ENCODE data around the gene ZDHHC1. TPM values are rescaled to one million over a fixed set of nuclear protein-coding genes. Genes with fewer than 3 reads are reported as not detected.
A peak's percentile ranks its signal among the peaks of the same experiment; 100 is the strongest.

The ZDHHC1 gene
- total and polyA plus RNA-seq, 2 of the 13 experiments (the other 11 are each of a cell fraction or from before 2014, with no cell fraction given) = 0.51 to 1.1 TPM

DNA sequence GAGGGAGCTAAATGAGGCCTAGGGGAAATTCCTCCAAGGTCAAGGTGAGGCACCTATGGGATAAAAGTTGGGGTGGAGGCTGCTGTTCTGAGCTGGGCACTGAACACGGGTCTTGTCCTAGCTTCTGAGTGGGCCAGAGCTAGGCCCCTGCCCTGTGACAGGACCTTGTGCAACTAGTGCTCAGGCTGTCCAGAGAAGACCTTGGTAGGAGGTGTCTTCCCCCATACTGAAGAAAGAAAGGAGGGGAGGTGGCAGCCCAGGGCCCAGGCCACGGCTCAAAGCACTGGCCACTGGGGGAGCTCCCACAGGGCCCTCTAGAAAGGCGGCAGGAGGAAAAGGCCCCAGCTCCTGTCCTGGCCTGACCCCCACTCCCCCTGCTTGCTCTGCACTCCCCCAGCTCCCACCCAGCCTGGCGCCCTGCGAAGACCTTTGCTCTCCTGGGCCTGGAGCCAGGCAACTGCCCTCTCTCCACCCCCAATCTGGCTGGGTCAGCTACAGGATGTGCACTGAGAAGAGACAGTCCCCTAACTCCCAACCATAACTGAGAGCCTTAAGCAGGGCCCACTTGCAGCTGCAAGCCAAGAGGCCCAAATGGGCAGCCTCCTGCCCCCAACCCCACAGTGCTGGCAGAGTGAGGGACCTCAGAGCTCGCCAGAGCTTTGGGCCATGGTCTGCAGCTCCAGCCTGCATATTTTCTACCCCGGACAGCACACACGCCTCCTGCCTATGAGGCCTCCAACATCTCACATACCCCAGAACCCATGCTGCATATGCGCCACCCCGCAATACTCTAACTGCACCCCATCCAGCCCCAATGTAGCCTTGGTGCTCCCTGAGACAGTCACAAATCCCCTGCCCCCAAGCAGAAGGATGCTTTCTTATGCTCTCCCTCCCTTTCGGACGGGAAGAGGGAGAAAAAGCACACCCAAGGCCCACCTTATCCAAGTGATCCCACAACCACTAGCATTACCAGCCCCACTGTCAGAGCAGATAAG is 29.9 kb upstream of the ZDHHC1 start (continued):
- TF ChIP-seq, protein P1, sequence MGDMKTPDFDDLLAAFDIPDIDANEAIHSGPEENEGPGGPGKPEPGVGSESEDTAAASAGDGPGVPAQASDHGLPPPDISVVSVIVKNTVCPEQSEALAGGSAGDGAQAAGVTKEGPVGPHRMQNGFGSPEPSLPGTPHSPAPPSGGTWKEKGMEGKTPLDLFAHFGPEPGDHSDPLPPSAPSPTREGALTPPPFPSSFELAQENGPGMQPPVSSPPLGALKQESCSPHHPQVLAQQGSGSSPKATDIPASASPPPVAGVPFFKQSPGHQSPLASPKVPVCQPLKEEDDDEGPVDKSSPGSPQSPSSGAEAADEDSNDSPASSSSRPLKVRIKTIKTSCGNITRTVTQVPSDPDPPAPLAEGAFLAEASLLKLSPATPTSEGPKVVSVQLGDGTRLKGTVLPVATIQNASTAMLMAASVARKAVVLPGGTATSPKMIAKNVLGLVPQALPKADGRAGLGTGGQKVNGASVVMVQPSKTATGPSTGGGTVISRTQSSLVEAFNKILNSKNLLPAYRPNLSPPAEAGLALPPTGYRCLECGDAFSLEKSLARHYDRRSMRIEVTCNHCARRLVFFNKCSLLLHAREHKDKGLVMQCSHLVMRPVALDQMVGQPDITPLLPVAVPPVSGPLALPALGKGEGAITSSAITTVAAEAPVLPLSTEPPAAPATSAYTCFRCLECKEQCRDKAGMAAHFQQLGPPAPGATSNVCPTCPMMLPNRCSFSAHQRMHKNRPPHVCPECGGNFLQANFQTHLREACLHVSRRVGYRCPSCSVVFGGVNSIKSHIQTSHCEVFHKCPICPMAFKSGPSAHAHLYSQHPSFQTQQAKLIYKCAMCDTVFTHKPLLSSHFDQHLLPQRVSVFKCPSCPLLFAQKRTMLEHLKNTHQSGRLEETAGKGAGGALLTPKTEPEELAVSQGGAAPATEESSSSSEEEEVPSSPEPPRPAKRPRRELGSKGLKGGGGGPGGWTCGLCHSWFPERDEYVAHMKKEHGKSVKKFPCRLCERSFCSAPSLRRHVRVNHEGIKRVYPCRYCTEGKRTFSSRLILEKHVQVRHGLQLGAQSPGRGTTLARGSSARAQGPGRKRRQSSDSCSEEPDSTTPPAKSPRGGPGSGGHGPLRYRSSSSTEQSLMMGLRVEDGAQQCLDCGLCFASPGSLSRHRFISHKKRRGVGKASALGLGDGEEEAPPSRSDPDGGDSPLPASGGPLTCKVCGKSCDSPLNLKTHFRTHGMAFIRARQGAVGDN (CRISPR knock-in tag; IDR thresholded peaks at IDR 0.05) = peak; percentile 94
- TF ChIP-seq, protein P2, sequence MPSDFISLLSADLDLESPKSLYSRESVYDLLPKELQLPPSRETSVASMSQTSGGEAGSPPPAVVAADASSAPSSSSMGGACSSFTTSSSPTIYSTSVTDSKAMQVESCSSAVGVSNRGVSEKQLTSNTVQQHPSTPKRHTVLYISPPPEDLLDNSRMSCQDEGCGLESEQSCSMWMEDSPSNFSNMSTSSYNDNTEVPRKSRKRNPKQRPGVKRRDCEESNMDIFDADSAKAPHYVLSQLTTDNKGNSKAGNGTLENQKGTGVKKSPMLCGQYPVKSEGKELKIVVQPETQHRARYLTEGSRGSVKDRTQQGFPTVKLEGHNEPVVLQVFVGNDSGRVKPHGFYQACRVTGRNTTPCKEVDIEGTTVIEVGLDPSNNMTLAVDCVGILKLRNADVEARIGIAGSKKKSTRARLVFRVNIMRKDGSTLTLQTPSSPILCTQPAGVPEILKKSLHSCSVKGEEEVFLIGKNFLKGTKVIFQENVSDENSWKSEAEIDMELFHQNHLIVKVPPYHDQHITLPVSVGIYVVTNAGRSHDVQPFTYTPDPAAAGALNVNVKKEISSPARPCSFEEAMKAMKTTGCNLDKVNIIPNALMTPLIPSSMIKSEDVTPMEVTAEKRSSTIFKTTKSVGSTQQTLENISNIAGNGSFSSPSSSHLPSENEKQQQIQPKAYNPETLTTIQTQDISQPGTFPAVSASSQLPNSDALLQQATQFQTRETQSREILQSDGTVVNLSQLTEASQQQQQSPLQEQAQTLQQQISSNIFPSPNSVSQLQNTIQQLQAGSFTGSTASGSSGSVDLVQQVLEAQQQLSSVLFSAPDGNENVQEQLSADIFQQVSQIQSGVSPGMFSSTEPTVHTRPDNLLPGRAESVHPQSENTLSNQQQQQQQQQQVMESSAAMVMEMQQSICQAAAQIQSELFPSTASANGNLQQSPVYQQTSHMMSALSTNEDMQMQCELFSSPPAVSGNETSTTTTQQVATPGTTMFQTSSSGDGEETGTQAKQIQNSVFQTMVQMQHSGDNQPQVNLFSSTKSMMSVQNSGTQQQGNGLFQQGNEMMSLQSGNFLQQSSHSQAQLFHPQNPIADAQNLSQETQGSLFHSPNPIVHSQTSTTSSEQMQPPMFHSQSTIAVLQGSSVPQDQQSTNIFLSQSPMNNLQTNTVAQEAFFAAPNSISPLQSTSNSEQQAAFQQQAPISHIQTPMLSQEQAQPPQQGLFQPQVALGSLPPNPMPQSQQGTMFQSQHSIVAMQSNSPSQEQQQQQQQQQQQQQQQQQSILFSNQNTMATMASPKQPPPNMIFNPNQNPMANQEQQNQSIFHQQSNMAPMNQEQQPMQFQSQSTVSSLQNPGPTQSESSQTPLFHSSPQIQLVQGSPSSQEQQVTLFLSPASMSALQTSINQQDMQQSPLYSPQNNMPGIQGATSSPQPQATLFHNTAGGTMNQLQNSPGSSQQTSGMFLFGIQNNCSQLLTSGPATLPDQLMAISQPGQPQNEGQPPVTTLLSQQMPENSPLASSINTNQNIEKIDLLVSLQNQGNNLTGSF (CRISPR knock-in tag; IDR thresholded peaks at IDR 0.05) = no peak
- peak; percentile 81; the same call in 1 of the 2 replicates for TF ChIP-seq RBAK (CRISPR knock-in tag; IDR thresholded peaks at IDR 0.05)
- TF ChIP-seq, protein P3, sequence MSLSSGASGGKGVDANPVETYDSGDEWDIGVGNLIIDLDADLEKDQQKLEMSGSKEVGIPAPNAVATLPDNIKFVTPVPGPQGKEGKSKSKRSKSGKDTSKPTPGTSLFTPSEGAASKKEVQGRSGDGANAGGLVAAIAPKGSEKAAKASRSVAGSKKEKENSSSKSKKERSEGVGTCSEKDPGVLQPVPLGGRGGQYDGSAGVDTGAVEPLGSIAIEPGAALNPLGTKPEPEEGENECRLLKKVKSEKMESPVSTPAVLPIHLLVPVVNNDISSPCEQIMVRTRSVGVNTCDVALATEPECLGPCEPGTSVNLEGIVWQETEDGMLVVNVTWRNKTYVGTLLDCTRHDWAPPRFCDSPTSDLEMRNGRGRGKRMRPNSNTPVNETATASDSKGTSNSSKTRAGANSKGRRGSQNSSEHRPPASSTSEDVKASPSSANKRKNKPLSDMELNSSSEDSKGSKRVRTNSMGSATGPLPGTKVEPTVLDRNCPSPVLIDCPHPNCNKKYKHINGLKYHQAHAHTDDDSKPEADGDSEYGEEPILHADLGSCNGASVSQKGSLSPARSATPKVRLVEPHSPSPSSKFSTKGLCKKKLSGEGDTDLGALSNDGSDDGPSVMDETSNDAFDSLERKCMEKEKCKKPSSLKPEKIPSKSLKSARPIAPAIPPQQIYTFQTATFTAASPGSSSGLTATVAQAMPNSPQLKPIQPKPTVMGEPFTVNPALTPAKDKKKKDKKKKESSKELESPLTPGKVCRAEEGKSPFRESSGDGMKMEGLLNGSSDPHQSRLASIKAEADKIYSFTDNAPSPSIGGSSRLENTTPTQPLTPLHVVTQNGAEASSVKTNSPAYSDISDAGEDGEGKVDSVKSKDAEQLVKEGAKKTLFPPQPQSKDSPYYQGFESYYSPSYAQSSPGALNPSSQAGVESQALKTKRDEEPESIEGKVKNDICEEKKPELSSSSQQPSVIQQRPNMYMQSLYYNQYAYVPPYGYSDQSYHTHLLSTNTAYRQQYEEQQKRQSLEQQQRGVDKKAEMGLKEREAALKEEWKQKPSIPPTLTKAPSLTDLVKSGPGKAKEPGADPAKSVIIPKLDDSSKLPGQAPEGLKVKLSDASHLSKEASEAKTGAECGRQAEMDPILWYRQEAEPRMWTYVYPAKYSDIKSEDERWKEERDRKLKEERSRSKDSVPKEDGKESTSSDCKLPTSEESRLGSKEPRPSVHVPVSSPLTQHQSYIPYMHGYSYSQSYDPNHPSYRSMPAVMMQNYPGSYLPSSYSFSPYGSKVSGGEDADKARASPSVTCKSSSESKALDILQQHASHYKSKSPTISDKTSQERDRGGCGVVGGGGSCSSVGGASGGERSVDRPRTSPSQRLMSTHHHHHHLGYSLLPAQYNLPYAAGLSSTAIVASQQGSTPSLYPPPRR (CRISPR knock-in tag; IDR thresholded peaks at IDR 0.05; ENCODE audit: borderline replicate concordance) = peak; percentile 65; the same call in 1 of the 2 replicates
- TF ChIP-seq TGIF2 (CRISPR knock-in tag; IDR thresholded peaks at IDR 0.05) = 0 out of 2 replicates have a peak, but pooled peaks have one; percentile 64
- no peak for TF ChIP-seq HNRNPH1 (optimal IDR thresholded peaks at IDR 0.05; ENCODE audit: low read depth, low read length)
- TF ChIP-seq ZMYM2 (CRISPR knock-in tag; IDR thresholded peaks at IDR 0.05) = no peak
- no peak for TF ChIP-seq ZNF234 (CRISPR knock-in tag; conservative IDR thresholded peaks at IDR 0.05)
- no peak for TF ChIP-seq SOX13 (IDR thresholded peaks at IDR 0.05)
- 0 out of 4 replicates have a peak, but pooled peaks of 1 of the 2 experiments have one; percentile 59 for TF ChIP-seq SOX13 (CRISPR knock-in tag; conservative IDR thresholded peaks at IDR 0.05 in 1 of 2, IDR thresholded peaks at IDR 0.05 in 1 of 2)
- TF ChIP-seq NONO (IDR thresholded peaks at IDR 0.05) = no peak
- peak; percentile 83; the same call in 1 of the 2 replicates for TF ChIP-seq NONO (CRISPR knock-in tag; conservative IDR thresholded peaks at IDR 0.05)

Data from HepG2 (cell line).